Measurements from ENCODE around the gene ULBP1. TPM values are rescaled to one million over a fixed set of nuclear protein-coding genes. Genes with fewer than 3 reads are reported as not detected.
"Not testable (repeated sequence)": the region's sequence is repeated elsewhere in the genome, so short reads cannot be mapped to it uniquely, and the experiment has no call there.

The ULBP1 gene
- total and polyA plus RNA-seq, 11 donors: 0.10 to 0.52 (median 0.25) TPM

DNA sequence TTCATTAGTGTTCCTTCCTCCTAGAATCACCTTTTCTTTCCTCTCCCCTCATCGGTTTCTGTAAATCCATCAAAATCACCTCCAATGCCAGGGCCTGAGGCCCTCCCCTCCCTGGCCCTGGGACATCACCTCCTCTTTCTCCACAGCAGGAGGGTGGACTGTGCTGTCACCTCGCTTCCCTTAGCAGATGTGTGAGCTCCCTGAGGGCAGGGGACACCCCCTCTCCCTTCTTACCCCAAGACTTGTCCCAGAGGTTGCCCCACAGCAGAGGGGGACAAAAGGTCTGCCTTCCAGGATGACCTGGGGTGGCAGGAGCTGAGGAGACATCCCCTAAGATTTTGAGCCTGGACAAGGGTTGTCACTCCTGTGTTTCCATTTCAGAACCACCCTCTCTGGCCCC is 5.9 kb downstream of the ULBP1 start:
- peaks cover 10 to 78% (median 23%) of the 10 kb centered on the region in 9 donors for H3K27me3 ChIP-seq
- no peaks in the 10 kb centered on the region for H3K36me3 ChIP-seq
- H3K4me1 ChIP-seq: peaks cover 0 to 10% (median 5%) of the 10 kb centered on the region in 12 donors
- ATAC-seq (no peak), DNase-seq (no peak)
- intact Hi-C loops (cut with DNase I): loop anchor here in 2 of 10 donors (5.0 to 10.0 kb wide), 2 partner anchors 33 to 45 kb away; no protein-coding TSS in a partner anchor
- 83 to 91% (median 86%) methylated on average over 2 of the region's 2 CpGs for WGBS, 4 donors
- H3K9me3 ChIP-seq: no peaks in the 10 kb centered on the region
- H3K4me3 ChIP-seq: no peak overlapping the region
- no peak for TF ChIP-seq POLR2A (IDR thresholded peaks at IDR 0.05)
- TF ChIP-seq, protein P1, sequence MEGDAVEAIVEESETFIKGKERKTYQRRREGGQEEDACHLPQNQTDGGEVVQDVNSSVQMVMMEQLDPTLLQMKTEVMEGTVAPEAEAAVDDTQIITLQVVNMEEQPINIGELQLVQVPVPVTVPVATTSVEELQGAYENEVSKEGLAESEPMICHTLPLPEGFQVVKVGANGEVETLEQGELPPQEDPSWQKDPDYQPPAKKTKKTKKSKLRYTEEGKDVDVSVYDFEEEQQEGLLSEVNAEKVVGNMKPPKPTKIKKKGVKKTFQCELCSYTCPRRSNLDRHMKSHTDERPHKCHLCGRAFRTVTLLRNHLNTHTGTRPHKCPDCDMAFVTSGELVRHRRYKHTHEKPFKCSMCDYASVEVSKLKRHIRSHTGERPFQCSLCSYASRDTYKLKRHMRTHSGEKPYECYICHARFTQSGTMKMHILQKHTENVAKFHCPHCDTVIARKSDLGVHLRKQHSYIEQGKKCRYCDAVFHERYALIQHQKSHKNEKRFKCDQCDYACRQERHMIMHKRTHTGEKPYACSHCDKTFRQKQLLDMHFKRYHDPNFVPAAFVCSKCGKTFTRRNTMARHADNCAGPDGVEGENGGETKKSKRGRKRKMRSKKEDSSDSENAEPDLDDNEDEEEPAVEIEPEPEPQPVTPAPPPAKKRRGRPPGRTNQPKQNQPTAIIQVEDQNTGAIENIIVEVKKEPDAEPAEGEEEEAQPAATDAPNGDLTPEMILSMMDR (IDR thresholded peaks at IDR 0.05): no peak
- no peak overlapping the region for H3K27ac ChIP-seq

DNA sequence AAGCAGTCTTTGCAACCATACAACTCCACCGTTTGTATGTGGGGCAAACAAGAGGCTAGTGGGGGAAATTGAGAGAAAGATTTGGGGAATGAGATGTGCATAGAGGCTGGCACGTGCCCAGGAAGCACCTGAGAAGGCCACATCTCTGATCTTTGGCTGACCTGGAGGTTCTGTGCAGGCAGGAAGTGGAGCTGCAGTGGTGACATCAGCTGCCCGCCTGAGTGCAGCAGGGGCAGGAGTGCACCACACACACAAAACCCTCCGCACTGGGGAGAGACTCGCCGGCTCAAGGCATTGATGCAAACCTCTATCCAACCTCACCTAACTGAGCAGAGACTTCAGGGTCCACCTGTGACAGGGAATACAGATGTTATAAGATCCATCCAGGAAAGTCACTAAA is 10.7 kb downstream of the ULBP1 start:
- peaks cover 0 to 54% (median 13%) of the 10 kb centered on the region in 9 donors for H3K27me3 ChIP-seq
- H3K36me3 ChIP-seq; ATAC-seq; H3K4me3 ChIP-seq; H3K4me1 ChIP-seq; DNase-seq; H3K27ac ChIP-seq; H3K9me3 ChIP-seq; intact Hi-C loops (cut with DNase I): not testable (repeated sequence)
- WGBS, 4 donors: 59 to 68% (median 60%) methylated on average over 6 of the region's 6 CpGs

DNA sequence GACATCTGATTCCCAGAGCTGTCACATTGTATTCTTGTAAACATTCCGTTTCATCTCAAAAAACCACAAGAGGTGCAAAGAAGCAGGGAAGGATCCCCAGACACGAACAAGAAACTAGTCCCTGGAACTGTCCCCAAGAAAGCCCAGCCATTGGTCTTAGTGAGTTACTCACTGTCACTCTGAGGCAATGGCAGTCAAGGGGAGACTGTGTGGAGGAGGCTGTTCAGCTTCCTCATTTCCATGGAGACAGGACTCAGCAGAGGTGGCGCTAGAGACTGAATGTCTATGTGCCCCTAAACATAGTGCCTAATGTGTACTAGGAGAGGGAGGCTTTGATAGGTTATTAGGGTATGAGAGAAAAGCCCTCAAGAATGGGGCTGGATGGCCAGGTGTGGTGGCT is 11.1 kb downstream of the ULBP1 start:
- ATAC-seq: no peak
- H3K36me3 ChIP-seq: no peaks in the 10 kb centered on the region
- peaks cover 2 to 52% (median 13%) of the 10 kb centered on the region in 9 donors for H3K27me3 ChIP-seq
- H3K4me3 ChIP-seq: no peak overlapping the region
- H3K27ac ChIP-seq: no peak overlapping the region
- H3K4me1 ChIP-seq: no peaks in the 10 kb centered on the region
- intact Hi-C loops (cut with DNase I): no loop called here
- no peak for TF ChIP-seq POLR2A (IDR thresholded peaks at IDR 0.05)
- TF ChIP-seq, protein P1 (IDR thresholded peaks at IDR 0.05): no peak
- DNase-seq: no peak
- H3K9me3 ChIP-seq: no peaks in the 10 kb centered on the region
- 40 to 49% (median 45%) methylated on average over 3 of the region's 3 CpGs for WGBS, 4 donors

DNA sequence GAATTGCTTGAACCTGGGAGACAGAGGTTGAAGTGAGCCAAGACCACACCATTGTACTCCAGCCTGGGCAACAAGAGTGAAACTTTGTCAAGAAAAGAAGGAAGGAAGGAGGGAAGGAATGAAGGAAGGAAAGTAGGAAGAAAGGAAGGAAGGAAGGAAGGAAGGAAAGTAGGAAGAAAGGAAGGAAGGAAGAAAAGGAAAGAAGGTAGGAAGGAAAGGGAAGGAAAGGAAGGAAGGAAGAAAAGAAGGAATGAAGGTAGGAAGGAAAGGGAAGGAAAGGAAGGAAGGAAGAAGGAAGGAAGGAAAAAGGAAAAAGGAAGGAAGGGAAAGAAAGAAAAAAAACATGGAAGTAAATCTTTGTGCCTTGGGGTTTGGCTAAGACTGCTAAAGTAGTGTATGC is 11.7 kb downstream of the ULBP1 start:
- Histone ChIP-seq H3K27me3 (peaks cover 3 to 52% (median 13%) of the 10 kb centered on the region in 9 donors), H3K4me3 (no peak overlapping the region), H3K36me3 (no peaks in the 10 kb centered on the region), H3K4me1 (no peaks in the 10 kb centered on the region), H3K9me3 (no peaks in the 10 kb centered on the region), H3K27ac (no peak overlapping the region)
- intact Hi-C loops (cut with DNase I): no loop called here
- DNase-seq: no peak
- TF ChIP-seq, protein P1 (IDR thresholded peaks at IDR 0.05): no peak
- TF ChIP-seq POLR2A (IDR thresholded peaks at IDR 0.05): no peak
- no peak for ATAC-seq

DNA sequence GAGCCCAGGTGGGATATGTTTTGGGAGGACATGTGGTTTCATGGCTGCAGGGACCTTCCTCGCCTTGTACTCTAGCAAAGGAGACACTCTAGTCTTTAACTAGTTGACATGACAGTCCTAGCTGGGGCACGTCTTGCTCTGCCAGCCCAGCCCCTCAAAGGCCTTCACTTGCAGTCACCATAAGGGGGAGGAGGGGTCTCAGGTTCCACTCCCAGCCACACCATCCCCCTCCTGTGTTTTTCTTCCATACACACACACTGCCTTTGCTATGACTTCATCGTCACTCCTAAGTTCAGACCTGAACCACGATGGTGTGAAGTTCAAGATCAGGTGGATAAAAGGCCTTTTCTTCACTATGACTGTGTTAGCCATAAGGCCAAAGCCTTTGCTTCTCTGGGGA is 13.5 kb downstream of the ULBP1 start:
- Histone ChIP-seq H3K4me3 (no peak overlapping the region), H3K4me1 (no peaks in the 10 kb centered on the region), H3K36me3 (no peaks in the 10 kb centered on the region), H3K27ac (no peak overlapping the region), H3K9me3 (no peaks in the 10 kb centered on the region), H3K27me3 (peaks cover 8 to 69% (median 27%) of the 10 kb centered on the region in 9 donors)
- DNase-seq (no peak), ATAC-seq (no peak)
- 58 to 85% (median 75%) methylated on average over 3 to 4 of the region's 4 CpGs for WGBS, 4 donors
- TF ChIP-seq POLR2A (IDR thresholded peaks at IDR 0.05): no peak
- TF ChIP-seq, protein P1 (IDR thresholded peaks at IDR 0.05): no peak
- intact Hi-C loops (cut with DNase I): no loop called here
